Measurements from ENCODE around the gene DTNBP1. TPM values are rescaled to one million over a fixed set of nuclear protein-coding genes. Genes with fewer than 3 reads are reported as not detected.

Gene DTNBP1
- total RNA-seq, 4 donors from 2014 or later, result 12.8 to 58.6 (median 26.2) TPM

DNA sequence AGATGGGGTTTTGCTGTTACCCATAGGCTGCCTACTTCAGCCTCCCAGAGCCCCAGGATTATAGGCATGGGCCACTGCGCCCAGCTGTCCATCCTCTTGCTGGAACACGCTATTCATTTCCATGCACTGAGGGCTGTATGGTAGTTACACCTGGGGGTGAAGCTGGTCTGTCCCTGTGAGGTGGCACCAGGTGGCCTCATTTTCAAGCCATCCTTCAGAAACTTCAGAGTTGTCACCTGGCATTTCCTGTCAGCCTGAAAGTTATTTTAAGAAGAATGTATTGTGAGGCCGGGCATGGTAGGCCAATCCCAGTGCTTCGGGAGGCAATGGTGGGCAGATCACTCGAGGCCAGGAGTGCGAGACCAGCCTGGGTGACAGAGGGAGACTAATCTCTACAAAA lies 147.6 kb downstream of the DTNBP1 start:
- H3K4me3 ChIP-seq, result no peak overlapping the region
- peaks cover 0 to 90% (median 0%) of the 10 kb centered on the region in 3 donors for H3K36me3 ChIP-seq

DNA sequence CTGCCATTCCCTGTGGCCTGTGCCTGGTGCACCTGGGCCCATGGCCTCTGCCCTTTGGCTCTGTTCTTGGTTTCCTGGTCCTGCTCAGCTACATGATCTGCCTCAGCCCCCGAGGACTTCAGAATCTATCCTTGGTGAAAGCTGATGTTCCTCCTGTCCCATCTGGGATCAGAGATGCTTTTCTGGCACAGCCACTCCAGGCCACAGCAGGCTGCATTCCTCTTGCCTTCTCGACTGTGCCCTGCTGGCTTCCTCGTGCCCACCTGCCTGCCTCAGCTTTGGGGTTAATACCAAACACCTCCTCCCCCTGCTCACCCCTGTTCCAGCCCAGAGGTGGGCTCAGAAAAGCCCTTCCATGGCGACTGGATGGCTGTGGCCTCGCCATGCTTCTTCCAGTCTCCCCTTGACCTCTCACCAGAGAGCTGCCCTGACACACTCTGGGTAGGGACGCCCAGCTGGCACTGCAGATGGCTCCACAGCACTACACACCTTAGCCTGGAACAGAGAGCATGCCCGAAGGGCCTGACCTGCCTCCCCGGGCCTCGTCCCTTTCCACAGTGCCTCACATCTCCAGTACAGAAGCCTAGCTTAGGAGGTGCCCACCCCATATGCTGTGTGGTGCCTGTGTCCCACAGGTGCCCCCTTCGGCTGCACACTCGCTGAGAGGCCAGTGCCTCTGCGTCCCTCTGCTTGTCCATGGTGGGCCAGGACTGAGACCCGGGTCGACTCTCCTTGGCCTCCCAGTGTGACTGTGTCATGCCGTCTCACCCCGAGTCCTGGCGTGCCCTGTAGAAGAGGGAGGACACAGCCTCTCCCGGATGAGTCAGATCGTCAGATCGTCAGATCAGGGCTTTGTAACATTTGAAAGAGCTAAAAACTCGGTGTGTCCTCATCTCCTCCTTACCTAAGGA lies 148.8 kb downstream of the DTNBP1 start:
- no peaks in the 10 kb centered on the region for H3K27me3 ChIP-seq
- H3K9me3 ChIP-seq, result no peaks in the 10 kb centered on the region
- no peak overlapping the region for H3K4me3 ChIP-seq
- TF ChIP-seq CTCF (IDR thresholded peaks at IDR 0.05) (no peak), POLR2A (IDR thresholded peaks at IDR 0.05) (no peak)
- H3K27ac ChIP-seq, result no peak overlapping the region
- peaks cover 0 to 90% (median 0%) of the 10 kb centered on the region in 3 donors for H3K36me3 ChIP-seq
- H3K4me1 ChIP-seq, result no peaks in the 10 kb centered on the region
- DNase-seq, result no peak

More for the DNA sequence above, 147.6 kb downstream of the DTNBP1 start:
- no peak for TF ChIP-seq POLR2A (IDR thresholded peaks at IDR 0.05)
- TF ChIP-seq CTCF (IDR thresholded peaks at IDR 0.05), result no peak
- no peaks in the 10 kb centered on the region for H3K9me3 ChIP-seq
- no peaks in the 10 kb centered on the region for H3K4me1 ChIP-seq
- no peak overlapping the region for H3K27ac ChIP-seq
- DNase-seq, result no peak
- no peaks in the 10 kb centered on the region for H3K27me3 ChIP-seq

GRCh38 chr6:15513131-15513771 lies 149.6 kb downstream of the DTNBP1 start:
- no peak for DNase-seq

GRCh38 chr6:15512721-15513120 lies 150.1 kb downstream of the DTNBP1 start:
- Histone ChIP-seq H3K36me3 (peaks cover 0 to 87% (median 0%) of the 10 kb centered on the region in 3 donors), H3K27me3 (no peaks in the 10 kb centered on the region), H3K4me3 (no peak overlapping the region), H3K4me1 (no peaks in the 10 kb centered on the region), H3K9me3 (no peaks in the 10 kb centered on the region), H3K27ac (no peak overlapping the region)
- TF ChIP-seq CTCF (IDR thresholded peaks at IDR 0.05) (no peak), POLR2A (IDR thresholded peaks at IDR 0.05) (no peak)
- no peak for DNase-seq

More at GRCh38 chr6:15513131-15513771, 149.6 kb downstream of the DTNBP1 start:
- Histone ChIP-seq H3K36me3 (peaks cover 0 to 89% (median 0%) of the 10 kb centered on the region in 3 donors), H3K9me3 (no peaks in the 10 kb centered on the region), H3K4me3 (no peak overlapping the region), H3K4me1 (no peaks in the 10 kb centered on the region), H3K27me3 (no peaks in the 10 kb centered on the region), H3K27ac (no peak overlapping the region)
- no peak for TF ChIP-seq CTCF (IDR thresholded peaks at IDR 0.05)
- no peak for TF ChIP-seq POLR2A (IDR thresholded peaks at IDR 0.05)

DNA sequence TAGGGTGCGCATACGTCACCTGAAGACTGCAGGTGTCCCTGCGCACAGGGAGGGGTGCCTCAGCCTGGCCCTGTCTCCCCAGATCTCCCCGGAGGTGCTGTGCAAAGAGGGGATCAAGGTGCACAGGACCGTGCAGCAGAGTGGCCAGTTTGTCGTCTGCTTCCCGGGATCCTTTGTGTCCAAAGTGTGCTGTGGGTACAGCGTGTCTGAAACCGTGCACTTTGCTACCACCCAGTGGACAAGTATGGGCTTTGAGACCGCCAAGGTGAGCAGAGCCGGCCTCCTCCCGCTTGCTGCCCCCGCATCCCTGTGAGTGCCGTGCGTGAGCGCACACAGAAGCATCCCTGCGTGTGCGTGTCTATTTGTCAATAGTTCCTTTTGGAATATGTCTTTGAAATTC lies 150.7 kb downstream of the DTNBP1 start:
- Histone ChIP-seq H3K36me3 (peaks cover 0 to 83% (median 0%) of the 10 kb centered on the region in 3 donors), H3K4me1 (no peaks in the 10 kb centered on the region), H3K9me3 (no peaks in the 10 kb centered on the region), H3K27ac (no peak overlapping the region), H3K27me3 (no peaks in the 10 kb centered on the region), H3K4me3 (no peak overlapping the region)
- DNase-seq, result no peak
- TF ChIP-seq CTCF (IDR thresholded peaks at IDR 0.05) (no peak), POLR2A (IDR thresholded peaks at IDR 0.05) (no peak)

All from Peyer's patch (tissue), 4 donors.